Nephron progenitor cell (in vitro differentiated cells): ENCODE results near the gene WNT5A.

Experiments used
- DNase-seq: peaks from one replicate; pipeline ENCODE4 v3.0.0; 2021
- H3K27ac Mint-ChIP-seq: 2 replicates; pipeline ENCODE4 v1.8.0; 2021; ENCODE audit warnings: mild to moderate bottlenecking, moderate library complexity, mixed read lengths
- H3K27me3 Mint-ChIP-seq: 2 replicates; pipeline ENCODE4 v1.8.0; 2021; ENCODE audit warnings: mild to moderate bottlenecking, low read depth, mixed read lengths; ENCODE audit not compliant: poor library complexity
- H3K36me3 Mint-ChIP-seq: 2 replicates; pipeline ENCODE4 v1.8.0; 2021; ENCODE audit warnings: low read depth, mixed read lengths
- H3K4me1 Mint-ChIP-seq: 2 replicates; pipeline ENCODE4 v1.8.0; 2021; ENCODE audit warnings: mixed read lengths
- H3K4me3 Mint-ChIP-seq: 2 replicates; pipeline ENCODE4 v1.8.0; 2021; ENCODE audit warnings: mild to moderate bottlenecking, moderate library complexity, mixed read lengths
- H3K9me3 Mint-ChIP-seq: 2 replicates; pipeline ENCODE4 v1.8.0; 2021; ENCODE audit warnings: mild to moderate bottlenecking, moderate library complexity, mixed read lengths
- CTCF ChIP-seq: fragments of 200-600 bp; sonication (generic); IDR thresholded peaks from 2 replicates; pipeline ENCODE4 v1.5.0; 2021; ENCODE audit warnings: antibody characterized with exemption

Gene WNT5A

GRCh38 chr3:55526332-55527030 is 39.4 kb upstream of the WNT5A start:
- no peaks in the 10 kb centered on the region for H3K36me3 Mint-ChIP-seq
- no peak for DNase-seq
- peaks cover 70% of the 10 kb centered on the region for H3K4me1 Mint-ChIP-seq
- H3K27ac Mint-ChIP-seq: no peak overlapping the region
- H3K27me3 Mint-ChIP-seq: peaks cover 3% of the 10 kb centered on the region
- no peaks in the 10 kb centered on the region for H3K9me3 Mint-ChIP-seq
- TF ChIP-seq CTCF: no peak
- no peak overlapping the region for H3K4me3 Mint-ChIP-seq

GRCh38 chr3:55525436-55525835 is 38.3 kb upstream of the WNT5A start:
- Mint-ChIP-seq H3K4me3 (no peak overlapping the region), H3K27me3 (peaks cover 3% of the 10 kb centered on the region), H3K27ac (no peak overlapping the region)

GRCh38 chr3:55524565-55525244 is 37.6 kb upstream of the WNT5A start:
- no peak for DNase-seq
- peaks cover 72% of the 10 kb centered on the region for H3K4me1 Mint-ChIP-seq
- no peaks in the 10 kb centered on the region for H3K9me3 Mint-ChIP-seq
- H3K4me3 Mint-ChIP-seq: no peak overlapping the region
- TF ChIP-seq CTCF: no peak
- no peak overlapping the region for H3K27ac Mint-ChIP-seq
- peaks cover 3% of the 10 kb centered on the region for H3K27me3 Mint-ChIP-seq
- no peaks in the 10 kb centered on the region for H3K36me3 Mint-ChIP-seq

More at GRCh38 chr3:55525436-55525835, 38.3 kb upstream of the WNT5A start:
- H3K9me3 Mint-ChIP-seq: no peaks in the 10 kb centered on the region
- DNase-seq: no peak
- peaks cover 70% of the 10 kb centered on the region for H3K4me1 Mint-ChIP-seq
- H3K36me3 Mint-ChIP-seq: no peaks in the 10 kb centered on the region
- no peak for TF ChIP-seq CTCF

- DNase-seq: no peak
- no peak overlapping the region for H3K4me3 Mint-ChIP-seq
- peaks cover 72% of the 10 kb centered on the region for H3K4me1 Mint-ChIP-seq
Observed at GRCh38 chr3:55523471-55523870, 36.4 kb upstream of the WNT5A start.

GRCh38 chr3:55521738-55522421 is 34.8 kb upstream of the WNT5A start:
- Mint-ChIP-seq H3K4me3 (peak overlapping the region; percentile 49), H3K27ac (peak overlapping the region; percentile 98), H3K4me1 (peaks cover 83% of the 10 kb centered on the region), H3K27me3 (no peaks in the 10 kb centered on the region), H3K9me3 (no peaks in the 10 kb centered on the region), H3K36me3 (no peaks in the 10 kb centered on the region)
- no peak for DNase-seq
- no peak for TF ChIP-seq CTCF

More at GRCh38 chr3:55523471-55523870, 36.4 kb upstream of the WNT5A start:
- Mint-ChIP-seq H3K27me3 (no peaks in the 10 kb centered on the region), H3K36me3 (no peaks in the 10 kb centered on the region), H3K9me3 (no peaks in the 10 kb centered on the region), H3K27ac (peak overlapping the region; percentile 26)
- no peak for TF ChIP-seq CTCF
